Activated CD4-positive, alpha-beta T cell treated with anti-CD3 and anti-CD28 coated beads, Interleukin-2, amount 50 U/mL, for 24 hours (primary cell): Measurements from ENCODE around the gene C3.

Source experiments
- DNase-seq, 2 donors: peaks; one replicate each; pipeline ENCODE4 v3.0.0-alpha.2; 2020; ENCODE audit warnings: low read depth in 1 of 2, low spot score in 1 of 2

The C3 gene

DNA sequence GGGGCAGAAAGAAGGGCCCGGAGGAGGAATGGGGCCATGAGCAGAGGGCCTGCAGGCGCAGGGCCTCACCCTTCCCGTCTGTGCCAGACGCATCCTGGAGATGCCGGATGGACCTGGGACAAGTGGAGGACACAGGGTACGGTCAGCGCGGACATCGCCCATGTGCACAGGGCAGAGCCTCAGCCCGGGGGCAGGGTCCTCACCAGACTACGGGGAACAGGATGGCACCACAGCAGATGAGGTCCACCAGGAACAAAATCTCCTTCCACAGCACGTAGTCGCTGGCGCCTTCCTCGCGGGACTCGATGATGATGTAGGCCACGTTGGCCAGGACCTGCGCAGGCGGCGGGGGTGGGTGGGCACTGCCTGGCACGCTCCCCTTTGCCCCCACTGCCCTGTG, 11.4 kb upstream of the C3 start:
- DNase-seq = no peak

DNA sequence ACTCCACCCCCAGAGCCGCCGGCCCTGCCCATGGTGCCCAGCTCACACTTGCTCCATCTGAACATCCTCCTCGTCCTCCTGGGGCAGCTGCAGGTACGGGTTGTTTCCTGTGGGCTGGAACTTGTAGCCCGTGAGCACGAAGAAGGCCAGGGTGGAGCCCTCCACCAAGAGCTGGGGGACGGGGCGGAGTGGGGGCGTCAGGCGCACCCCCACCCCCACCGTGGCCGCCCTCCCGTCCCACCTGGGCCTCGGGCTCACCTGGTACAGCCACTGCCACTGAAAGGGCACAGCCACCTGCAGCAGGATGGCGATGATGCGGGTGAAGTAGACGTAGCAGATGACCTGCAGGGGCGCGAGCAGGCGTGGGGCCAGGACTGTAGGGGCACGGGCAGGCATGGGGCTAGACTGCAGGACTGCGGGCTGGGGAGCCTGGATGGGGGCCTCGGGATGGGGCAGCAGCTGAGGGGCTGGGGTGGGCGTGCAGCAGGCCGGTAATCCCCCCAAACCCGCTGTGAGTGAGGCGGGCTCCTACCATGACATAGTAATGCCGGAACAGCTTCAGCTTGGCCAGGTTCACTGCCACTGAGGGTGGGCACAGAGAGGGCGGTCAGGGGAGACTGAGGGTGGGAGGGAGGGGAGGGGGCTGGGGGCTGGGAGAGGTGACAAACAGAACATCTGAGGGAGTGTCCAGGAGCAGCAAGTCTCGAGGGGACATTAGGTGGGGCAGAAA, 10.7 kb upstream of the C3 start:
- DNase-seq = no peak

DNA sequence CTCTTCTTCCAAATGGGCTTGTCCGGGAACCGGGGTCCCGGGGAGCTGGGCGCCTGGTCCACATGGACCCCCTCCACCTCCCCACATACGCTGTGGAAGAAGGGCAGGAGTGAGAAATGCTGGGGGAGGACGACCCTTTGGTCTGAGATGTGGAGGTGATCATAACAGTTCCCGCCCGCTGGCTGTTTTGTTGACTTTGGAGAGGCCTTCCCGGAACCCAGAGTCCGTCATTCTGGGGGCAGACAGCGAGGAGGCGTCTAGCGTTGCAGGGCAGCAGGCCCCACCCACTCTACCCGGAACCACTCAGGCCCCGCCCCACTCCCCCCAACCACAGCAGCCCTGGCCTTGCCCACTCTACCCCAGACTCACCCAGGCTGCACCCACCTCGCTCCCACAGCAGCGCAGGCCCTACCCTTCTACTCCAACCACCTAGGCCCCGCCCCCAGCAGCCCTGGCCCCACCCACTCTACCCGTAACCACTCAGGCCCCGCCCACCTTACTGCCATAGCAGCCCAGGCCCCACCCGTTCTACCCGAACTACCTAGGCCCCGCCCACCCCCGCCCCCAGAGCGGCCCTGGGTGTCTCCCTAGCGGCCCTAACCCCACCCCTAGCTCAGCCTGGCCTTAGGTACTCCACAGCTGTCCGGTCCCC, 9.8 kb upstream of the C3 start:
- no peak for DNase-seq

DNA sequence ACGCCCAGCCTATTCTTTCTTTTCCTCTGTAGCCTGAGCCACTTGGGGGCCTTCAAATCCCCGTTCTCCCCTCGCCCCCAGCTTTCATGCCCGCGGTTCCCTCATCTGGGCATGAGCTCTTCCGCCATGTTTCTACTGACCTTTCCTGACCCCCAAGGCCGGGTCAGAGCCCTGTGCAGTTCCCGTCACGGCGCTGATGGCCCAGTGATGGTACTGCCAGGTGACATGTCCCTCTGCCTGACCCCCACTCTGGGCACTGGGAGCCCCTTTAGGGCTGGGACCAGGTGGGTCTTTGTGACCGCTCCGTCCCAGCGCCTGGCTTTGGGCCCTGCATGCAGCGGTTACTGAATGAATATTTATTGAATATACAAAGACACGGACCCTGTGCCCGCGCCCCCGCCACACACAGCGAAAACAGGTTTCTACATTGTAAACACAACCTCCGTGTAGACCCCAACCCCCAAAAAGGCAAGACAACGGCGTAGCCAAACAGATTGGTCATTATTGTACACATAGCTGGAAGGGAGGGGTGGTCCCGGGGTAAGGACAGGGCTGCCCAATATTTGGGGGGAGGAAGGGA, 9.2 kb upstream of the C3 start:
- no peak for DNase-seq

DNA sequence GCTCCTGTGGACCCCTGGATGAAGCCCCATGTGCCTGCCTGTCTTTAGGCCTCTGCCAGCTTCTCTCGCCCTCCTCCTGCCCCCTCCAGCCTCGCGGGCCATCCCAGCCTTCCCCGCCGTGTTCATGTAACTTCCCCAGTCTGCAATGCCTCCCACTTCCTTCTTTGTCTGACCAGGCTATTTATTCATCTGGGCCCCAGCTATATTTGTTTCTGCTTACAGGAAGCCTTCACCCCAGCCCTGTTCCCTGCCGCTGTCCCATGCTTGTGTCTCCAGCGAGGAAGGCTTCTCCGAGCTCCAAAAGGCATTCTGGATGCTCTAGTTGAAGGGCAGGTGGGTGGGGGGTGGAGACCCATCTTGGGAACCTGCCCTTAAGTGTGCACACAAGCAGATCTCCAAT, 7.9 kb upstream of the C3 start:
- no peak for DNase-seq

DNA sequence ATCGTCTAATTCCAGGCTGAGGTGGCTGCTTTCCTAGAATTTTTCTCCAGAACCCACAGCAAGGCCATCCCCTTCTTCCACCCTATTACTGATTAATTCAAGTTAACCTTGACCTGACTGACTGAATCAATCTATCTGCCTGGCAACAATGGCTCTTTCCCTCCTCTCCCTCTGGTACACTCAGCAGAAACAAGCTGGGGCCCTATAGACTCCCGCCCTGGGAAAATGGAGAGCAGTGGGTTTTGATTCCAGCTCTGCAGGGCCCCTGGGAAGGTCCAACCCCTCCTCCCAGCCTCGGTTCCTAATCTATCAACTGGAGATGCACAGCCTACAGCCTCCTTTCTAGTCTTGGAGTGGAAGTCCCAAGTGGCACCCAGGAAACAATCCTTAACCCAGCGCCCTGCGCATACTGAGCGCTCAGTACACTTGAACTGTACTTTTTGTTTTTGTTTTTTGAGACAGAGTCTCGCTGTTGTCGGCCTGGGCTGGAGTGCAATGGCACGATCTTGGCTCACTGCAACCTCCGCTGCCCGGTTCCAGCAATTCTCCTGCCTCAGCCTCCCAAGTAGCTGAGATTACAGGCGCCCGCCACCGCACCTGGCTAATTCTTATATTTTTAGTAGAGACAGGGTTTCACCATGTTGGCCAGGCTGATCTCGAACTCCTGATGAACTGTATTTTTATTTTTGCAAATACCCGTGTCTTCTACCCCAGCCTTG, 5.2 kb upstream of the C3 start:
- DNase-seq = no peak

DNA sequence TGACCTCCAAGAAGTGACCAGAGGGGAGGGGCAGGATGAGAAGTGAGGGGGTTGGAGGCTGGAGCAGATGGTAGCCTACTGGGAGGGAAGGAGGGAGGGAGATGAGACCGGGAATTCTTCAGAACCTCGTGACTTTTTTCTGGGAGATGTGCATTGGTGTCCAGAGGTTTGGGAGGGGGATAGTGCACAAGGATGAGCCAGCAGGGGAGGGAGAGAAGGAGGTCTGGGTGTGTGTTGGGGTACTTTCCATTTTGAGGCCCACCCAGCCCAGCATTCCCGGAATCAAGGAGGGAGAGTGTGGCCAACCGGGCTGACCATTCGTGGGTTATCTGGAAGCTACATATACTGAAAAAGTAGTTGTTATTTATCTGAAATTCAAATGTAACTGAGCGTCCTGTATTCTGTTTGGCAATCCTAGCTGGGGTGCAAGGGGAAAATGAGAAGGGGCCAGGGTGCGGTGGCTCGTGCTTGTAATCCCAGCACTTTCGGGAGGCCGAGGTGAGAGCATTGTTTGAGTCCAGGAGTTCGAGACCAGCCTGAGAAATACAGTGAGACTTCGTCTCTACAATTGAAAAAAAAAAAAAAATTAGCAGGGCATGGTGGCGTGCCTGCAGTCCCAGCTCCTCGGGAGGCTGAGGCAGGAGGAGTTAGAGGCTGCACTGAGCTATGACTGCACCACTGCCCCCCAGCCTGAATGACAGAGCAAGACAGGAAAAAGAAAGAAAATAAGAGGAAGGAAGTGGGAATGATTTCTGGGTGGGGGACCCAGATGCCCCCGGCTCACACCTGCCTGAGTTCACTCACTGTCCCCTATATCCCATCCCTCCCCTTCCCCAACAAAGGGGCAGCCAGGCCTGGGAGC, 4.4 kb upstream of the C3 start:
- no peak for DNase-seq

DNA sequence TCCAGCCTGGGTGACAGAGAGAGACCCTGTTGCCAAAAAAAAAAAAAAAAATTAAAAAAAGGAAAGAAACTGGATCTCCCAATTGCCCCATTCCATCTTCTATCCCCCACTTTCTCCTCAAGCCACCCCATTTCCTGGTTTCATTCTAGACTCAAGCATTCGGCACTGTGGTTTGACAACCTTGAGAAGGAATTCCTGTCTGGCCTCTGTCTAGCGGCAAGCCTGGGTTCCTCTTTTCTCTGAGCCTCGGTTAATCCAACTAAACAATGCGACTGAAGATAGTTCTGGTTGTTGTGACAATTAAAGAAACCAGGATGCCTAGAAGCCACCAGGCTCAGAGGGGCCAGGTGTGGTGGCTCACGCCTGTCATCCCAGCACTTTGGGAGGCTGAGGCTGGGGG, 3.3 kb upstream of the C3 start:
- DNase-seq = no peak

DNA sequence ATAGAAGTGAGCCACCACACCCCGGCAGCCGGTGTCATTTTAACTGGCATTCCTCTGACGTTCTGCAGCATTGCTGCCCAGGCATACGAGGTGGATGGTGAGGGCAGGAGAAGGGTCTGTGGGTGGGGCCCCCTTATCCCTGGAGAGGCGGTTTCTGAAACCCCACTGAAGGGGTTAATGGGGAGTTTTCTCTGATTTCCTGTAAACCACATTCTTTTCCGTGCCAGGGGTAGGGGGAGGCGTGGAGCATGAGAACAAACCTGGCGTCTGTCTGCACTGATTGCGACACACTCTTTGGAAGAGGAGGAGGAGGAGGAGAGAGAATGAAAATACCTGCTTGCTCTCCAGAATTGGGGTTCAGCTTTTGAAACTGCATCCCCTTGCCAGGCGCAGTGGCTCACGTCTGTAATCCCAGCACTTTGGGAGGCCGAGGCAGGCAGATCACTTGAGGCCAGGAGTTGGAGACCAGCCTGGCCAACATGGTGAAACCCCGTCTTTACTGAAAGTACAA, 2.7 kb upstream of the C3 start:
- no peak for DNase-seq

DNA sequence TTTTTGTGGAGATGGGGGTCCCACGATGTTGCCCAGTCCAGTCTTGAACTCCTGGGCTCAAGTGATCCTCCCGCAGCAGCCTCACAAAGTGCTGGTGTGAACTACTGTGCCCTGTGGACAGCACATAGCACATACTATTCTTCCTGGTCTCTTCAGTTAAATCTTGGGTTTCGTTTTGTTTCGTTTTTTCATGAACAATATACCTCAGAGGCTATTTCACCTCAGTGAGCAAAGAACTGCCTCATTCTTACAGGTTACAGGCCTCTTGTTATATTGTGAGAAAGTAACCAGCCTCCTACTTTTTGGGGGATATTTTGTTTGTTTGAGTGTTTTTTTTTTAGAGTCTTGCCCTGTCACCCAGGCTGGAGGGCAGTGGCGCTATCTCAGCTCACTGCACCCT, 1.3 kb upstream of the C3 start:
- DNase-seq = no peak

DNA sequence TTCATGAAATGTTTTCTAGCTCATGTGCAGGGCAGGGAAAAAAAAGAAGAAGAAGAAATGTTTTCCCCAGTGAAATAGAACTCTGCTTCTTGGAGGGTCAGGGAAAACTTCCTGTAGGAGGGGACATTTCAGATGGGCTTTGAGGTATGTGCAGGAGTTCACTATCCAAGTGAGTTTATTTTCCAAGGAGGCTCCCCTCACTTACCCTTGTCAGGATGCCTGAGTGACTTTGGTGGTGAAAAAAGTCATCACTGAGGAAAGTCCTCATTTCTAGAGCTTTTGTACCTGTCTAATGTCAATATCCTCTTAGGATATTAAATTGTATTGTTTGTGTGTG, 656 bp upstream of the C3 start:
- DNase-seq = no peak

DNA sequence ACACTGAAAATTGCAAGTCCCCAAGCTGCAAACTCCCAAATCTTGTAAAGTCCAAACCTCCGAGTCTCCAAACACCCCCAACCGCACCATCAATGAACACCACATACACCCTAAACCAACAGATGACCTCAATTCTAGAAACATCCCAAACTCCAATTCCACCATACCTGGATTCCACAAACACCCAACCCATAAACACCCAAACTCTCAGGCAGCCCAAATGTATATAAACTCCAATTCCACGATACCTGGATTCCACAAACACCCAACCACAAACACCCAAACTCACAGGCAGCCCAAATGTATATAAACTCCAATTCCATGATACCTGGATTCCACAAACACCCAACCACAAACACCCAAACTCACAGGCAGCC, 470 bp downstream of the C3 start:
- no peak for DNase-seq

DNA sequence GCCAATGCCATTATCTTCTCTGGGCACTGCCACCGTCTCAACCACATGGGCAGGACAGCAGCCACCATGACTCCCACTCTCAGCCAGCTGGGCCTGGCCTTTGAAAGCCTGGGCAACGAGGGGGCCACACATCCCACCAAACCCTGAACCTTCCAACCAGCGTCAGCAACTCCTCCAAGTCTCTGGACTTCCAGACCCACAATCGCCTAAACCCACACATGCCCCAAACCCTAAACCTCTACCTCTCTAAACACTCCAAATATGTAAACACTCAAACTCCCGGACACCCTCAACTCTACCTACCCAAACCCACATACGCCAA, 949 bp downstream of the C3 start:
- DNase-seq = no peak

DNA sequence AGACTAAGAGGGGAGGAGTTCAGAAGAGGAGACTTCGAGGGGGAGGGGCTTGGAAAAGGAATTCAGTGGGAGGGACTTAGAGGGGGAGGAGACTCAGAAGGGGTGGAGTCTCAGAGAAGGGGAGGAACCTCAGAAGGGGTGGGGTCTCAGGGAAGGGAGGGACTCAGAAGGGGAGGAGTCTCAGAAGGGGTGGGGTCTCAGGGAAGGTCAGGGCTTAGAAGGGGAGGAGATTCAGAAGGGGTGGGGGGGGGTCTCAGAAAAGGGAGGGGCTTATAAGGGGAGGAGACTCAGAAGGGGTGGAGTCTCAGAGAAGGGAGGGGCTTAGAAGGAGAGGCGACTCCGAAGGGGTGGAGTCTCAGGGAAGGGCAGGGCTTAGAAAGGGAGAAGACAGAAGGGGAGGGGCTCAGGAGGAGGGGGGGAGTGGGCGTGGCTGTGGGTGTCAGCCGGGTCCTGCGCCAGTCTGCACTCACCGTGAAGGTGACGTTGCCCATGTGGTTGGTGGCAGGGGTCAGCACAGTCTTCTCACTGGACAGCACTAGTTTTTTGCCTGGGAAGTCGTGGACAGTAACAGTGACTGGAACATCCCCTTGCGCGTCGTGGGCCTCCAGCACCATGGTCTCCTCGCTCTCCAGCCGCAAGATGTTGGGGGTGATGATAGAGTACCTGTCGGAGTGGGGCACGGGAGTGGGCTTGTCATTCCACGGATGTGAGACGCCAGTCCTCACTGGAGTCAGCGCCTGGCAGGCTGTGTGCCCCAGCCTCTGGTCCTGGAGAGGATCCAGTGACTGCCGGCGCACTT, 1.5 kb downstream of the C3 start:
- DNase-seq = no peak

DNA sequence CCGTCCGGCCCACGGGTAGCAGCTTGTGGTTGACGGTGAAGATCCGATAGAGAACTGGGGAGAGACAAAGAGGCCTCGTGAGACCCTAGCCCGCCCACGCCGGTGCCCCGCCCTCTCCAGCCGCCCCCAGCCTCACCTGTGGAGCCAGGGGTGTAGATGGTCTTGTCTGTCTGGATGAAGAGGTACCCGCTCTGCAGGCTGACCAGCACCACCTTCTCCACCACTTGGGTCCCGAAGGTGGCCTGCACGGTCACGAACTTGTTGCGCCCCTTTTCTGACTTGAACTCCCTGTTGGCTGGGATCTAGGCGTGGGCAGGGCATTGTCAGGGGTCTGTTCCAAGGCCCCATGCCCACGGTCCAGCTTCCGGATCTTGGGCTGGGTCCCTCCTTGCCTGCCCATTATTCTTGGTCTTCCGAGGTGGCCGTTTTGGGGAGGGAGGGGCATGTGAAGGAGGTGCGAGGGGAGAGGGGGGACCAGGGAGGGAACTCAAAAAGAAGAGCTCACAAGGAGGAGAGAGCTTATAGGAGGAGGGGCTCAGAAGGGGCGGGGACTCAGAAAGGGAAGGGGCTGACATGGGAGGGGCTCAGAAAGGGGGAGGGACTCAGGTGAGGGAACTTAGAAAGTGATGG, 2.2 kb downstream of the C3 start:
- no peak for DNase-seq

DNA sequence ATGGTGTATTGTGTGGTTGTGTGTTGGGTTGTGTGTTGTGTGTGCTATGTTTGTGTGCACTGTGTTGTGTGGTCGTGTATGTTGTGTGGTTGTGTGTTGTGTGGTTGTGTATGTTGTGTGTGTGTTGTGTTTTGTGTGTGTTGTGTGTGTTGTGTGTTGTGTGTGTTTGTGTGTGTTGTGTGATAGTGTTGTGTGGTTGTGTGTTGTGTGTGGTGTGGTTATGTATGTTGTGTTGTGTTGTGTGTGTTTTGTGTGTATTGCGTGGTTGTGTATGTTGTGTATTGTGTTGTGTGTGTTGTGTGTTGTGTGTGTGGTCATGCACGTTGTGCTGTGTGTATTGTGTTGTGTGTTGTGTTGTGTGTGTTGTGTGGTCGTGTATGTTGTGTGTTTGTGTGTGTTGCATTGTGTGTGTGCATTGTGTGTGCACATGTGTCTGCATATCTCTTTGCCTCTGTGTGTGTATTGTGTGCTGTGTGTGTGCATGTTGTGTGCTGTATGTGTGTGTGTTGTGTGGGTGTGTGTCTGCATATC, 2.9 kb downstream of the C3 start:
- DNase-seq = no peak

DNA sequence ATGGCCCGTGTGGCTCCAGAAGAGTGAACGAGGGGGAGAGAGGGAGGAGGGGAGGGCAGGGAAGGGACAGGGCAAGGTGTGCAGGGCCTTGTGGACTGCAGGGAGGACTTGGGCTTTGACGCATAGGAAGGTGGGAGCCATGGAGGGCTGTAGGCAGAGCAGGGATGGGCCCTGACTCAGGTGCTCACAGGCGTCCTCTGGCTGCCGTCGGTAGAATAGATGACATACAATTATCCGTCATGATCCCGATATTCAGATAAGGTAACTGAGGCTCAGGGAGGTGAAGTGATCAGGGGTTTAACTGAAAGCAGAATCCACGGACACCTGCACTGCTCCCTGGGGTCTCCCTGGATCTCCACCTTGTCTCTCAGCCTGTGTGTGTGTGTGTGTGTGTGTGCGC, 3.4 kb downstream of the C3 start:
- DNase-seq = no peak

DNA sequence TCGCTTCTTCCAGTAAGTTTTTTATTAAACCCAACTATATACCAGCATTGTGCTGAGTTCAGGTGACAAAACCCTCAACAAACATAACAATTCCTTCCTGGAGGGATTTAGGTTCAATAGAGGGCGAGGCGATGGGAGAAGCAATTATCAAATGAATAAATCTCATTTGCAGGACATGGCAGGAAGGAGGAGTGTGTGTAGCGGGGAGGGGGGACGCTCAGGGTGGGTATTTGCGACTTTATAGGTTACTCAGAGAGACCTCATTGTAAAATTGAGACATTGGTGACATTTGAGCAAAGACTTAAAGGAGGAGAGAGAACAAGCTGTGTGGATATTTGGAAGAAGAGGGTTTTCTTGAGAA, 3.9 kb downstream of the C3 start:
- no peak for DNase-seq

DNA sequence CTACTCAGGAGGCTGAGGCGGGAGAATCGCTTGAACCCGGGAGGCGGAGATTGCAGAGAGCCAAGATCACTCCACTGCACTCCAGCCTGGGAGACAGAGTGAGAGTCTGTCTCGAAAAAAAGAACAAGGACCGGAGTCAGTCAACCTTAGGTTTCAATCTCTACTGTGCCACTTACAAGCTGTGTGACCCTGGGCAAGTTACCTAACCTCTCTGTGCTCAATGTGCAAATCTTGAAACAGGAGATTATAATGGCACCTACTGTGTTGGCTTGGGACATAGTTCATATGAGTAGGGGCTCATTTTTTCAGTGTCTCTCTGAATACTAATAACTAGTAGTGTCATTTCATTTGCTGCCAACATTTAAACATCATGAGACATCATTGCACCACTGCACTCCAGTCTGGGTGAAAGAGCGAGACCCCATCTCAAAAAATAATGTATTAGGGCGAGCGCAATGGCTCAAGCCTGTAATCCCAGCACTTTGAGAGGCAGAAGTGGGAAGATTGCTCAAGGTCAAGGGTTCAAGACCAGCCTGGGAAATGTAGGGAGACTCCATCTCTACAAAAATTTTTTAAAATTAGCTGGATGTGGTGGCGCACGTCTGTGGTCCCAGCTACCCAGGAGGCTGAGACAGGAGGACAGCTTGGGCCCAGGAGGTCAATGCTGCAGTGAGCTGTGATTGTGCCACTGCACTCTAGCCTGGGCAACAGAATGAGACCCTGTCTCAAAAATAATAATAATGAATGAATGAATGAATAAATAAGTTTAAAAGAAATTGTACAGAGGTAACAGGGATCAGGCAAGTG, 5.5 kb downstream of the C3 start:
- DNase-seq = no peak
